Panc1 (cell line): ENCODE data around the gene ADGRE1. TPM values are rescaled to one million over a fixed set of nuclear protein-coding genes. Genes with fewer than 3 reads are reported as not detected.
"Not testable (repeated sequence)": the region's sequence is repeated elsewhere in the genome, so short reads cannot be mapped to it uniquely, and the experiment has no call there.

Source experiments
- ATAC-seq: fragments of 200-7000 bp; cut with Tn5 transposase; 2 replicates; pipeline ENCODE4 v1.9.1; 2020; ENCODE audit warnings: mild to moderate bottlenecking, moderate library complexity
- BruUV-seq: library from RNA; stranded (reverse); fragments of 400-500 nt; replicated peaks from 2 replicates; lab custom pipeline; 2021; lab: Mats Ljungman, UMichigan
- CTCF ChIA-PET: fragments of 300-600 bp; sonication (Branson Sonifier 250); formaldehyde crosslinking; loops from one replicate; lab custom pipeline; 2022; ENCODE audit warnings: antibody characterized with exemption; lab: Charles Lee
- POLR2A ChIA-PET: fragments of 300-600 bp; sonication (Branson Sonifier 250); formaldehyde crosslinking; loops from one replicate; lab custom pipeline; 2022; ENCODE audit warnings: antibody characterized with exemption; lab: Charles Lee
- DNase-seq: peaks from one replicate; pipeline ENCODE4 v3.0.0-alpha.2; 2010; ENCODE audit warnings: low read depth, low spot score
- H3K27ac ChIP-seq: 2 replicates; pipeline ENCODE4 v1.5.1; 2011; ENCODE audit warnings: mild to moderate bottlenecking, low read length, inconsistent platforms
- H3K27me3 ChIP-seq: fragments of 200-500 bp; sonication (Bioruptor generic); 2 replicates; pipeline ENCODE4 v1.6.0; 2014; ENCODE audit warnings: low read length, inconsistent platforms; ENCODE audit not compliant: control insufficient read depth, insufficient read depth
- H3K36me3 ChIP-seq: fragments of 200-500 bp; sonication (Bioruptor generic); 2 replicates; pipeline ENCODE4 v1.5.1; 2014; ENCODE audit warnings: inconsistent platforms, mild to moderate bottlenecking, low read length, moderate library complexity; ENCODE audit not compliant: control insufficient read depth, insufficient read depth
- H3K4me1 ChIP-seq: 2 replicates; pipeline ENCODE4 v1.5.1; 2011; ENCODE audit warnings: inconsistent platforms, mild to moderate bottlenecking, low read length, moderate library complexity; ENCODE audit not compliant: control insufficient read depth, insufficient read depth
- H3K4me3 ChIP-seq, 2 experiments: 2 replicates each; pipeline ENCODE4 v1.5.1; 2011 to 2012; ENCODE audit warnings: low read depth in 2 of 2, low read length in 2 of 2, mild to moderate bottlenecking in 2 of 2, inconsistent platforms in 1 of 2, moderate library complexity in 1 of 2
- H3K9me3 ChIP-seq: fragments of 200-500 bp; sonication (Bioruptor generic); 2 replicates; pipeline ENCODE4 v1.5.1; 2014; ENCODE audit warnings: low read depth, mild to moderate bottlenecking, inconsistent platforms, low read length, moderate library complexity; ENCODE audit not compliant: control insufficient read depth, insufficient read depth
- POLR2AphosphoS5 ChIP-seq: IDR thresholded peaks from 2 replicates; pipeline ENCODE4 v1.6.1; 2012; ENCODE audit warnings: mild to moderate bottlenecking, low read depth, low read length, moderate library complexity
- SIN3A ChIP-seq: IDR thresholded peaks from 2 replicates; pipeline ENCODE4 v1.6.1; 2012; ENCODE audit warnings: low read depth, mild to moderate bottlenecking, low read length, moderate library complexity, borderline replicate concordance; ENCODE audit not compliant: insufficient read depth
- TCF7L2 ChIP-seq: IDR thresholded peaks from 2 replicates; pipeline ENCODE4 v1.6.1; 2011; ENCODE audit warnings: mild to moderate bottlenecking, low read depth, low read length, inconsistent platforms
- in situ Hi-C: cut with HindIII; loops from 2 replicates; pipeline ENCODE4 v1.10.0; 2016; ENCODE audit warnings: low sequenced_read_pairs, low pct_unique_long_range_greater_than_20kb
- intact Hi-C: fragments of 100-400 bp; cut with micrococcal nuclease; formaldehyde crosslinking; loops from one replicate; pipeline ENCODE4 v1.10.0; 2022; ENCODE audit not compliant: unreplicated experiment
- total RNA-seq: library from RNA; stranded (reverse); gene quantifications from one replicate; pipeline ENCODE4 v1.2.1, GENCODE V29; 2021; ENCODE audit not compliant: unreplicated experiment
- TF ChIP-seq, protein P1 (sequence below): fragments of 450-650 bp; IDR thresholded peaks from 2 replicates; pipeline ENCODE4 v1.5.1; 2017; ENCODE audit warnings: mild to moderate bottlenecking
- TF ChIP-seq, protein P2 (sequence below), 2 experiments: IDR thresholded peaks; 2 replicates each; pipeline ENCODE4 v1.6.1; 2011 to 2012; ENCODE audit warnings: low read depth in 2 of 2, control low read depth in 1 of 2, low read length in 1 of 2, mild to moderate bottlenecking in 1 of 2, moderate library complexity in 1 of 2; ENCODE audit not compliant: insufficient read depth in 1 of 2

Gene ADGRE1
- total RNA-seq, 1 experiment from 2014 or later = 0.08 TPM

DNA sequence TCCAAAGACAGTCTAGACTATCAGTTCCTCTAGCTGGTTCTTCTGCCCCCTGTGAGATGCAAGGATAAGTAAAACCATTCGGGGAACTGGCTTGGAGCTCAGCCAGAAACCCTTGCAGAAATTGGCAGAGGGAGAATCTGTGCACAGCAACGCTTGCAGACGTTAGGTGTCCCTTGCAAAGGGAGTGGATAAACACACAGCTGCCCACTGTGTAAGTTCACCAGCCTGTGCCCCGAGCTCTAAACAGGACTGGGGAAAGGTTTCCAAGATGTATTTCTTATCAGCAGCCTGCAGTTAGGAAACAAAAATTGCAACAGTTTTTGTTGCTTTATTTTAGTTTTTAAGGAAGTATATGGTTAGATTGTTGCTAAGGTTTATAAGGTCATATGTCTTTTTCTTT, 19.0 kb upstream of the ADGRE1 start:
- no peaks in the 10 kb centered on the region for H3K27me3 ChIP-seq
- DNase-seq (no peak), ATAC-seq (no peak)
- TF ChIP-seq, protein P1, sequence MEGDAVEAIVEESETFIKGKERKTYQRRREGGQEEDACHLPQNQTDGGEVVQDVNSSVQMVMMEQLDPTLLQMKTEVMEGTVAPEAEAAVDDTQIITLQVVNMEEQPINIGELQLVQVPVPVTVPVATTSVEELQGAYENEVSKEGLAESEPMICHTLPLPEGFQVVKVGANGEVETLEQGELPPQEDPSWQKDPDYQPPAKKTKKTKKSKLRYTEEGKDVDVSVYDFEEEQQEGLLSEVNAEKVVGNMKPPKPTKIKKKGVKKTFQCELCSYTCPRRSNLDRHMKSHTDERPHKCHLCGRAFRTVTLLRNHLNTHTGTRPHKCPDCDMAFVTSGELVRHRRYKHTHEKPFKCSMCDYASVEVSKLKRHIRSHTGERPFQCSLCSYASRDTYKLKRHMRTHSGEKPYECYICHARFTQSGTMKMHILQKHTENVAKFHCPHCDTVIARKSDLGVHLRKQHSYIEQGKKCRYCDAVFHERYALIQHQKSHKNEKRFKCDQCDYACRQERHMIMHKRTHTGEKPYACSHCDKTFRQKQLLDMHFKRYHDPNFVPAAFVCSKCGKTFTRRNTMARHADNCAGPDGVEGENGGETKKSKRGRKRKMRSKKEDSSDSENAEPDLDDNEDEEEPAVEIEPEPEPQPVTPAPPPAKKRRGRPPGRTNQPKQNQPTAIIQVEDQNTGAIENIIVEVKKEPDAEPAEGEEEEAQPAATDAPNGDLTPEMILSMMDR = no peak
- TF ChIP-seq SIN3A (no peak), POLR2AphosphoS5 (no peak), TCF7L2 (no peak)
- TF ChIP-seq, protein P2, sequence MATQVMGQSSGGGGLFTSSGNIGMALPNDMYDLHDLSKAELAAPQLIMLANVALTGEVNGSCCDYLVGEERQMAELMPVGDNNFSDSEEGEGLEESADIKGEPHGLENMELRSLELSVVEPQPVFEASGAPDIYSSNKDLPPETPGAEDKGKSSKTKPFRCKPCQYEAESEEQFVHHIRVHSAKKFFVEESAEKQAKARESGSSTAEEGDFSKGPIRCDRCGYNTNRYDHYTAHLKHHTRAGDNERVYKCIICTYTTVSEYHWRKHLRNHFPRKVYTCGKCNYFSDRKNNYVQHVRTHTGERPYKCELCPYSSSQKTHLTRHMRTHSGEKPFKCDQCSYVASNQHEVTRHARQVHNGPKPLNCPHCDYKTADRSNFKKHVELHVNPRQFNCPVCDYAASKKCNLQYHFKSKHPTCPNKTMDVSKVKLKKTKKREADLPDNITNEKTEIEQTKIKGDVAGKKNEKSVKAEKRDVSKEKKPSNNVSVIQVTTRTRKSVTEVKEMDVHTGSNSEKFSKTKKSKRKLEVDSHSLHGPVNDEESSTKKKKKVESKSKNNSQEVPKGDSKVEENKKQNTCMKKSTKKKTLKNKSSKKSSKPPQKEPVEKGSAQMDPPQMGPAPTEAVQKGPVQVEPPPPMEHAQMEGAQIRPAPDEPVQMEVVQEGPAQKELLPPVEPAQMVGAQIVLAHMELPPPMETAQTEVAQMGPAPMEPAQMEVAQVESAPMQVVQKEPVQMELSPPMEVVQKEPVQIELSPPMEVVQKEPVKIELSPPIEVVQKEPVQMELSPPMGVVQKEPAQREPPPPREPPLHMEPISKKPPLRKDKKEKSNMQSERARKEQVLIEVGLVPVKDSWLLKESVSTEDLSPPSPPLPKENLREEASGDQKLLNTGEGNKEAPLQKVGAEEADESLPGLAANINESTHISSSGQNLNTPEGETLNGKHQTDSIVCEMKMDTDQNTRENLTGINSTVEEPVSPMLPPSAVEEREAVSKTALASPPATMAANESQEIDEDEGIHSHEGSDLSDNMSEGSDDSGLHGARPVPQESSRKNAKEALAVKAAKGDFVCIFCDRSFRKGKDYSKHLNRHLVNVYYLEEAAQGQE (IDR thresholded peaks at IDR 0.05; ENCODE audit: insufficient read depth in 1 of 2, low read depth in 2 of 2, low read length in 1 of 2) = no peak
- CTCF ChIA-PET = no interaction called here
- no peaks in the 10 kb centered on the region for H3K4me1 ChIP-seq
- H3K4me3 ChIP-seq = no peak overlapping the region
- H3K36me3 ChIP-seq = no peaks in the 10 kb centered on the region
- POLR2A ChIA-PET = no interaction called here
- H3K9me3 ChIP-seq = no peaks in the 10 kb centered on the region
- in situ Hi-C loops = no loop called here
- no peak overlapping the region for H3K27ac ChIP-seq
- intact Hi-C loops = no loop called here
- no TSS peak for BruUV-seq

DNA sequence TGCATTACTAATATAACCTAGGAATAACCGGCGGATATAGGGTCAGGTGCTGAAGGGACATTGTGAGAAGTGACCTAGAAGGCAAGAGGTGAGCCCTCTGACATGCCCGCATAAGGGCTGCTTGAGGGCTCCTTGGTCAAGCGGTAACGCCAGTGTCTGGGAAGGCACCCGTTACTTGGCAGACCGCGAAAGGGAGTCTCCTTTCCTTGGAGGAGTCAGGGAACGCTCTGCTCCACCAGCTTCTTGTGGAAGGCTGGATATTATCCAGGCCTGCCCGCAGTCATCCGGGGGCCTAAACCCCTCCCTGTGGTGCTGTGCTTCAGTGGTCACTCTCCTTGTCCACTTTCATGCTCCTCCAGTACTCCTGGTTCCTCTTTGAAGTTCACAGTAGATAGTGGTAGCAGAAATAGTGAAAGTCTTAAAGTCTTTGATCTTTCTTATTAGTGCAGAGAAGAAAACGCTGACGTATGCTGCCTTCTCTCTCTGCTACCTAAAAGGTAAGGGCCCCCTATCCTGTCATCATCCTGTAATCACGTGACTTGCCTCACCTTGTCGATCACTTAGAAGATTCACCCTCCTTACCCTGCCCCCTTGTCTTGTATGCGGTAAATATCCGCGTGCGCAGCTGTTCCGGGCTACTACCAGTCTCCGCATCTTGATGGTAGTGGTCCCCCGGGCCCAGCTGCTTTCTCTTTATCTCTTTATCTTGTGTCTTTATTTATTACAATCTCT, 18.1 kb upstream of the ADGRE1 start:
- BruUV-seq, H3K27ac ChIP-seq, intact Hi-C loops, CTCF ChIA-PET, in situ Hi-C loops, POLR2A ChIA-PET, H3K4me1 ChIP-seq, ATAC-seq, H3K27me3 ChIP-seq, H3K9me3 ChIP-seq, H3K4me3 ChIP-seq, H3K36me3 ChIP-seq, DNase-seq: not testable (repeated sequence)

DNA sequence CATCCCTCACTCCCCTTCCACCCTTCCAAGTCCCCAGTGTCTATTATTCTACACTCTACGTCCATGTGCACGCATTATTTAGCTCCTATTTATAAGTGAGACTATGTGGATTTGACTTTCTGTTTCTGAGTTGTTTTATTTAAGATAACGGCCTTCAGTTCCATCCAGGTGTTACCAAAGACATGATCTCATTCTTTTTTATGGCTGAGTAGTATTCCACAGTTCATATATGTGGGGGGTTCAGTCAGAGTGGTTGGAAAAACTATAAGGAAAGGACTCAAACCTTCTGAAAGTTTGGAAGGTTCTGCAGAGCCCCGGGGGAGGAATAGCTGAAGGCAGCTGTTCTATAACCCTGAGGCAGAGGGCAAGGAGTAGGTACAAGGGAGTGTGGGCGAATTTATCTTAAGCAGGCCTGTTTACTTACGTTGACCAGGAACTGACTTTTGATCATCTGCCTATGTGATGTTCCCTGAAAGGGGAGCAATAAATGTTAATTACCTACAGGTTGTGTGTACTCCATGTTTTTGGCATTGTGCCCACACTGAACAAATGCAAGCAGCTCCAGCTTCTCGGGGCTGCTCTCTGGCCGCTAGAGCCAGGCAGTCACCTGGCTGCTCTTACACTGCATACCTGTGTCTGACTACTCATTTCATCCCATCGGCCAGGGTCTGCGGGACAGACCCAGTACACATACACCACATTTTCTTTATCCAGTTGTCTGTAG, 13.5 kb upstream of the ADGRE1 start:
- Histone ChIP-seq H3K4me1 (no peaks in the 10 kb centered on the region), H3K9me3 (no peaks in the 10 kb centered on the region), H3K36me3 (no peaks in the 10 kb centered on the region), H3K27me3 (no peaks in the 10 kb centered on the region), H3K4me3 (no peak overlapping the region), H3K27ac (no peak overlapping the region)
- intact Hi-C loops = no loop called here
- DNase-seq (no peak), ATAC-seq (no peak)
- ChIA-PET CTCF (no interaction called here), POLR2A (no interaction called here)
- in situ Hi-C loops = no loop called here
- BruUV-seq = no TSS peak
- TF ChIP-seq, protein P1 = no peak
- TF ChIP-seq SIN3A (no peak), POLR2AphosphoS5 (no peak), TCF7L2 (no peak)
- TF ChIP-seq, protein P2 (IDR thresholded peaks at IDR 0.05; ENCODE audit: insufficient read depth in 1 of 2, low read depth in 2 of 2, low read length in 1 of 2) = no peak
